NCI-H345 treated with DMSO at 0.1 percent for 48 hours (cell line): ENCODE results near the gene IL6ST.
"Not testable (repeated sequence)": the region's sequence is repeated elsewhere in the genome, so short reads cannot be mapped to it uniquely, and the experiment has no call there.

ENCODE experiments used
- DNase-seq: peaks from one replicate; lab custom pipeline; 2025; ENCODE audit not compliant: unreplicated experiment; lab: John Stamatoyannopoulos, UW

The IL6ST gene

DNA sequence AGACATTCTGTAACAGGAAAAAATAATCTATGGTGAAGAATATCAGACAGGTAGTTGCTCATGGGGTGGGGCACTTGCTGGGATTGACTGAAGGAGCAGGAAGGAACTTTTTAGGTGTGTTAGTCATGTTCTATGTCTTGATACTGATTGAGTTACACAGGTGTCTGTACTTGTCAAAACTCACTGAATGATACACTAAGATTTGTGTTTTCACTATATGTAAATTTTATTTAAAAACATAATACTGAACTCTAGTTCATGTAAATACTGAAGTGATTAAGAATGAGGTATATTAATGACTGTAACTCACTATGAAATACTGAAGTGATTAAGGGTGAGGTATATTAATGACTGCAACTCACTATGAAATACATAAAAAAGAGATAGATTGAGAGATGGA is 28.5 kb downstream of the IL6ST start:
- no peak for DNase-seq

DNA sequence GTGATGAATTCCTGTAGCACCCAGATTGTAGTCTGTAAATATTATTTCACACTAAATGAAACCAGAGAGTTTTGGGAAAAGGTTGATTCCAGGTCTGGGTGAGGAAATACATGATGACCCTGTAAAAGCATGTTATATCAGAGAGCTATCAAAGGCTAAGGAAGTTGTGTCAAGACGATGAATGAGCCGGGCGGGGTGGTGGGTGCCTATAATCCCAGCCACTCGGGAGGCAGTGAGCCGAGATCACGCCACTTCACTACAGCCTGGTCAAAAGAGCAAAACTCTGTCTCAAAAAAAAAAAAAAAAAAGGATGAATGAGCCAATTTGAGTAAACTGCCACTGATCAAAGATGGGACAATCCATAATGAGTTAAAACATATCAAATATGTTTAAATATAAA is 29.2 kb downstream of the IL6ST start:
- no peak for DNase-seq

DNA sequence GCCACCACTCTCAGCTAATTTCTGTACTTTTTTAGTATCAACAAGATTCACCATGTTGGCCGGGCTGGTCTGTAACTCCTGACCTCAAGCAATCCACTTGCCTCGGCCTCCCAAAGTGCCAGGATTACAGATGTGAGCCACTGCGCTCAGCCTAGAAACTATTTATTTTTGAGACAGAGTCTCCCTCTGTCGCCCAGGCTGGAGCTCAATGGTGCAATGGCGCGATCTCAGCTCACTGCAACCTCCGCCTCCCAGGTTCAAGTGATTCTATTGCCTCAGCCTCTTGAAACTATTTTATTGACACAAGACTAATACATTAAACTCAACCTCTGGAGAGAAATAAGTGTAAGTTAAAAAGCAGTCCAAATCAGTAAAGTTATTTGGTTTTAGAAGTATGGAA is 34.0 kb downstream of the IL6ST start:
- DNase-seq: no peak

DNA sequence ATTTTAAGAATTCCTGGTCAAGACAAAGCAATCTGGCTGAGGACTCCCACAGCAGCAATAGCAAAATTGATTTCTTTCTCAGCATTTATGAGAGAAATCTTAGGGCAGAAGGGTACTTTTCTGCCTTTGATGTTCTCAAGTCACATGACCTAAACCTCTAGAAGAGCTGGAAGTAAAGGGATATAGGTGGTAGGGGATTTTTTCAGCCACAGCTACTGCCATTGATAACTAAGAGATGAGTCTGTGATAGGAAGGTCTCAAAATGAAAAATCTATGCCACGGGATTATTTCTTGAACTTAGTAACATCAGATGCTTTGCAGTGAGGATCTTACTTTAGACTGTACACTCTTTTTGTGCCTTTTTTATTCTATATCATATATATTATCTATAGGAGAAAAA is 35.6 kb downstream of the IL6ST start:
- DNase-seq: no peak

DNA sequence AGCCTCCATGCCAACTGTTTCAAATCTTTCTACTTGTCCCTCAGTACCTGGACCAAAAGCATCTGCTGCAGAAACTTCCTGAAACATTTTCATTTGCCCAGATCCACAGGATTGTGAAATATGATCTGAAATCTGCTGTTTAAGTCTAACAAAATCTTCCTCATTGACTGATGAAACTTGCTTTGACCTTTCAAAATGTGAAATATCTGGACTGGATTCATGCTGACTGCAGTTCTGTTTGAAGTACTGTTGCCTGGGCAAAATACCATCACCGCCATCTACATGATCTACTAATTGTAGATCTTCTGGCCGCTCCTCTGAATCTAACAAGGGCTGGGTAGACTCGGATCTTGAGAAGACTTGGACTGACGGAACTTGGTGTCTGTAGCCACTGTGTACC is 53.6 kb downstream of the IL6ST start:
- not testable (repeated sequence) for DNase-seq

DNA sequence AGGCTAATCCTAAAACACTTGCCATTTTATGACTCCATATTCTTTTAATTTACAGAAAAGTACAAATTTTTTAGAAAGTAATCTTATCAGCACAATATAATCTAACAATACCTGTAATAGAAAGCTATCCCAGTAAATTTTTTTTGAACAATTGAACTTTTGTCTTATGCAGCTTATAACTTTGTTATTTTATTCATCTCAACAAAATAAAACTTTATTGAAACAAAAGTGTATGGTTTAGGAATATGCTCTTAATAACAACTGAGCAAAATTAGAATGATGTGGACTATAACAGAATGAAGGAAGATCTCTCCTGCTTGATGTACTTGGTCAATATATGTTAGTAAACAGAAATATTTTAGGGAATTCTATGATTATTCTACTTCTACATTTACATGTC is 57.2 kb downstream of the IL6ST start:
- not testable (repeated sequence) for DNase-seq

DNA sequence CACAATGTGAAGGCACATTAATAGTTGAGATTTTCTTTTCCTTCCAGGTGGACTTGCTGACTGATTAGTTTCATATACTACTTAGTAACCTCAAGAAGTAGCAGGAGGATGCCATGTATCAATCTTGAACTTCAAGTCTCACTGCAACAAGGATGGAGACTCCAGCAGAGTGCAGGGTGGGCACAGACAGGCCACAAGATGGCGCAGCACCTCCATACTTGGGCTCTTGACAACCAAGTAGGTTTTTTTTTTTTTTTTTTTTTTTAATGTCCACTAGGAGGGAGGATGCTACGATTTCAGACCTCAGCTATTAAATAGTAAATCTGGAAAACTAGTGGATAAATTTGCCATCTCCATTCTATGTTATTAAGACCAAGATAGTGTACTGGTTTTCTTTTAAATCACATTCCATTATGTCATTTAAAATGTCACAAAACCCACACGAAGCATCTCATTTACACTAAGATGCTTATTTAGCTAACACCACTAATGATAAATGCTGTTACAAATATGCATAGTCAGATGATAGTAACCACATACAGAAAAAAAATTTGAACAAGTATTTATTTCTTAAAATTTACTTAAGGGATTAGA is 58.6 kb downstream of the IL6ST start:
- DNase-seq: peak; percentile 54

DNA sequence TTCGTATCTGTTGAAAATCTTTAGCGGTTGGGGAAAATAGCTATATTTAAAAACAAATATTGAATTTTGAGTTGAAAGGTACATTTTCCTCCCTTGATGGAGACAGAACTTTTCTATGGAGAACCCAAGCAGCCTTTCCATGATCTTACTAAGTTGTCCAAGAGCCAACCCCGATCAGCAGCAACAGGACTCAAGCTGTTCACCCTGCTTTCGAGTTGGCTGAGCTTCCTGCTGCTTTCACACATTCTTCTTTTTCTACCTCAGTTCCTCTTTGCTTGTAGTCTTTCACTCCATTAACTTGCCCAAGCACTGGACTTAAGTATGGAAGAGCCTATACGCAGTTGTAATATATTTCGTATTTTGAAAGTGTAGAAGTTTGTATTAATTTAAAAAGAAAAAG is 59.4 kb downstream of the IL6ST start:
- no peak for DNase-seq

DNA sequence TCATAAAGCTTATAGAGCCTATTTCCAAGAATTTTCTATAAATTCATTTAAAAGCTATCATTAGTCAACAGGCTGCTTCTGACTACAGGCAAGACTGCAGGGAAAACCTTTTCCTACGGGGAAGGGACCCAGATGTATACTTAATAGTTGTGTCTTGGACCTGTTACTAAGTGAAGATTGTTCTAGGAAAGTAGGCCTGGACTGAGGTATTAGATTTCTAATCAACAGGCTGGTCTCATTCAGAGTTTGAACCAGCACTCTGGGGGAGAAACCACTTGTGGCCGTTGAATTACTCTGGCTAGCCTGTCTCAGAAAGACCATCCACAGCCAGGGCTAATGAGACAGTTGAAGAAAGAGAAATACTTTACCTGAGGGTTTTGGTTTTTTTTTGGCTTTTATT is 60.0 kb downstream of the IL6ST start:
- no peak for DNase-seq

DNA sequence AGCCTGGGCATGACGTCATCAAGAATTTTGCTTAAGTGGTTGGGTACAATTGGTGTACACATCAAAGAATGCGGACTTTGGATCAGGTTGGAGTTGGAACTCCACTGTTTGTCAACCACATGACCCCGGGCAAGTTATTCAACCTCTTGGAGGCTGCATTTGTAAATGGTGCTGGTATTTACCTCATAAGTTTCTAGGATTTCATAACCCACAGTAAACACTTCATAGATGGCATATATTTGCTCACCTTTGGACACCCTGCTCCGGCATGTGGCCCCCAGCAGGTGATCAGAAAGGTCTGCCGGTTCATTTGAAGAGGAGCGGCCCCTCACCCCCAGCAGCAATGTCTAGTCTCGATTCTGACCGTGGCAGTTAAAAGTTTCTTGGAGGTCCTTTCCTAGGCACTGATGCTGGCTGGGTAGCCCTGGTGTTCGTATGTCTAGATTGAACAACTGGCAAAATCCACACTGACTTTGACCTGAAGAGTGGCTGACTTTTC is 60.6 kb downstream of the IL6ST start:
- DNase-seq: no peak

DNA sequence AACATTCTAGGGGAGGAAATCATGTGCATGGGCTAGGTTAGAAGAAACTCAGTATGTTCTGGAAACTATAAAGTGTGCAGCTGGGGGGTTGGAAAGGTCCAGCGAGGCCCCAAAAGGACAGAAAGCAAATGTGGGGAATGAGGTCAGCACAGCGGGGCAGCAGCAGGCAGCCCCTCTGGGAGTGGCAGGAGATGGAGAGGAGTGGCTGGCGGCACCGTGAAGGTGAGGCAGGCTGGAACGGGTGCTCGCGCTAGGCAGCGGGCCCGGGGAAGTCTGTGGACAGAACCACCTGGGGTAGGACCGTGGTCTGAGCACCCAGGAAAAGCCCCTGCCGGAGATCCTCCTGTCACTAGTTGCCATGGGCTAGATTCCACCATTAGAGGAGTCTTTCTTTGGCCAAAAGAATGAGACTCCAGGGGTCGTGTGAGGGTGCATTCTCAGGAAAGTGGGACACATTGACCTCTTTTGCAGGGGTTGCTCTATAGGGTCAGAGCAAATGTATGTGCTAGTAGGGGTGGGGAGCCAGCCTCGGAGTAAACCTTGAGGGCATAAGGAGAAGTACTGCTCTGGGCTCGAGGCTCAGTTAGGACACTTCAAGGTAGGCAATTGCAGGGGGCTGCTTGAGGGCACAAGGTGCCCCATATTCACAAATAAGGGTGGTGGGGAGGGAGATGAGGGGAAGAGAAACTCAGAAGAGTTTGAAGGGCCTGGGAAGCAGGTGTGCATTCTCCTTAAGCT is 61.2 kb downstream of the IL6ST start:
- DNase-seq: no peak

DNA sequence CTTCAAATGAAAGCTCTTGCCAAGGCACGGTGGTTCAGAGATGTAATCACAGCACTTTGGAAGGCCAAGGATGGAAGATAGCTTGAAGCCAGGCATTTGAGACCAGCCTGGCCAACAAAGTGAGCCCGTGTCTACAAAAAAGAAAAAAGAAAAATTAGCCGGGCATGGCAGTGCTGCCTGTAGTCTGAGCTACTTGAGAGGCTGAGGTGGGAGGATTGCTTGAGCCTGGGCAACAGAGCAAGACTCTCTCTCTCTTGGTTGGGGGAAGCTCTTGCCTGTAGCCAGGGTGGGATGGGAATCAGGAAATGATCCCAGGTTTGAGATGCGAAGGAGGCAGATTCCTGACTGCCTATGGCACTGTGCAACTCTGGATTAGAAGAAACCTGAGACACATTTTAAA is 62.1 kb downstream of the IL6ST start:
- DNase-seq: no peak

DNA sequence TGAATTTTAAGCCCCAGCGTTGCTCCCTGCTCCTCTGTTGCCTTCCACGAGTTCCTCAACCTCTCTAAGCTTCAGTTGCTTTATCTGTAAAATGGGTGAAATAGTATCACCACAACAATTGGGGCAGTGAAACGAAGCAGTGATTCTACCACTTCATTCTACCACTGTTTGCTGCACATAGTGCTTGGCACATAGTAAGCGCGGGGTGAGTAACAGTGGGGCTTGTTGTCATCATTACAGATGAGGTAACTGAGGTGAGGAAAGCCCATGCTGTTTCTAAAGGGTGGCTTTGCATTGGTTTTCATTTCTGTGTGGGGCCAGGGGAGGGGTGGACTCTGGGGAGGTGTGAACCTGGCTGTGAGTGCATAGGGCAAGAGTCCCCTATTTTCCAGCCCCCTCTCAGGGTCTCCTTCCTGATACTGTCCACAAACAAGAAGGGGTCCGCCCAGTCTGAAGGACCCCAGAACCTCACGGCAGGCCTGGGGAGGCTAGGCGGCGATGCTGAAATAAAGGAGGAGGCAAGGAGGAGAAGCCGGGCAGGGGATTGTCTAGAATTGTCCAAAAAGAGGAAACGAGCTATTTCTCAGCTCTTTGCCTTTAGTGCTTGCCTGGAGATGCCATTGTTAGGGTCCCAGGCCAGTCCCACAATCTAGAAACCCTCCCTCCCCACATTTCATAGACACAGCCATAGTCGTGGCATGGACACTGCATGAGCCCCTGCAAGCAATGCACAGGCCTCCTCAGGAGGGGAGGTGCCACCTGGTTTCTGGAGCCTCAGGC is 65.6 kb downstream of the IL6ST start:
- no peak for DNase-seq

DNA sequence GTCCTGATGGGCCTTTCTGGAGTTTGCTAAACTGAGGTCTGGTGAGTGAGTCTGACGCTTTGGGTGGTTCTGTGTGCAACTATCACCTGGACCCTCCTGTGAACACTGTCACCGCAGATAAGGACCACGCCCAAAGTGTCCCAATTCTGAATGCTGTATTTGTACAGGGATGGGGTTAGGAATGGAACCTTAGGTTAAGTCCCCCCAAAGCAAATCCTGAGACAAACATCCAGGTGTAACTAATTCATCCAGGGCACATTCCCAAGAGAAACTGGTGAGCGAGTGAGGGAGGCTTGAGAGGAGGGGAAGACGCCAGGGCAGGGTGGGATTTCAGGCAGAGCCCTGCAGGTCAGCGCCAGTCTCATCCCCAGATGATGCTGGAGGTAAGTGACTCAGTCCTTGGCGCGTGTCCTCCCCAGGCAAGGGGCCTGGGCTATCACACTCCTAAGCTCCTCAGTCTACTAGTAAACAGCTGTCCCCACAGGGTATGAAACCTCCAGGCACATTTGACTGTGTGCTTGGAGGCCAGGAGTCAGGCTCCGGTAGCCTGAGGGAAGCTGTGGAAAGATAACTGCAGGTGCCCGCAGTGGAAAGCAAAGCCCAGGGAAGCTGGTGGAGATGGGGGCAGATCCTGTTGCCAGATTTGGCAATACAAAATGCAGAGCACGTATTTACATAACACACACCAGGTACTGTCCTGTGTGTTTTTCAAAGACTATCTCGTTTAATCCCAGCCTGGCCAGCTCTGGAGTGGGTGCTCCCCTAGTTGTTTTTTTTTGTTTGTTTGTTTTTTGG is 66.7 kb downstream of the IL6ST start:
- DNase-seq: no peak

DNA sequence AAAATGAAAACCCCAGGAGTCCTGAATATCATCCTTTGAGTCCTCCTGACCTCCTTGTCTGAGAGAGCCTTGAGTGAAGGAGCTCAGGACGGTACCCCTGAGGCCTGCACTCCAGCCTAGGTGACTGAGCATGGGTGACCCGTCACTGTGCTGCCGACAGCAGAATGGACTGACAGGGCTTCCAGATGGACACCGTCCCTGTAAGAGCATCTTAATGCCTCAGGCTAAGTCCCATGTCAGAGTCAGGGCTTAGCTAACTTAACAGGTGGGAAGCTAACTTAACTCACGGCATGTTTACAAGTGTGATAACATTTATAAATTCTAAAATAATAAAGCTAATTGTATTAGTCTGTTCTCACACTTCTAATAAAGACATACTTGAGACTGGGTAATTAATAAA is 68.3 kb downstream of the IL6ST start:
- DNase-seq: no peak

DNA sequence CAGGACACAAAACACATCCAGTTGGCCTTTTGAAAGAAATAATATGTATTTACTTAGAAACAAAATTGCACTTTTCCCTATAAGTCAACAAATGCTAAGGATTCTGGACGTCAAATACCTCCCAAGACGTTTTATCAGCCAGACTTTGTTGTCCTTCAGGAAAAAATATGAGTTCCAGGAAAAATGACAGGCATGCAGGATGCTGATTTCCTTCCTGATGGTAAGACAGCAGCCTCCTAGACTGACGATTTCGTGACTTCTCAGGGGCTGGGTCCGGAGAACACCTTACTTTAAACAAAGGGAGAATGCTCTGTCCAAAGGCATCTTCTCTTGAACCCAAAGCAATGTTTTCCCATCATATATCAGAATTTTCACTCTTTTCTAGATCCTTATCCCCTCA is 69.1 kb downstream of the IL6ST start:
- no peak for DNase-seq

DNA sequence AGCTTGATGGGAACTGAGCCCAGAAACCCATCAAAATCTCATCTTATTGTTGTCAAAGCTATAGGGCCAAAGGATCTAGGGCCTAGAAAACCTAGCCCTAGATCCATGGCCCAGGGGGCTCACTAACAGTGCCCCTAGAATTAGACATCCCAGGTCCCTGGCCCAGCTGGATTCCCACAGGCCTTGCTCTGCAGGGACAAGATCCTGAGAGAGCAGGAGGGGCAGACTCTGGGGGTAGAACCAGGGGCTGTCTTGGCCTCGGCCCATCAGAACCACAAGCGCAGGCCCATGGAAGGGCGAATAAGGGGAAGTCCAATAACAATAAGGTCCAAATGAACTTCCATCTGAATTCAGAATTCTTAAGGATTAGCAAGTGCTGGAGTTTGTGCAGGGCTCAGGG is 69.6 kb downstream of the IL6ST start:
- DNase-seq: no peak

DNA sequence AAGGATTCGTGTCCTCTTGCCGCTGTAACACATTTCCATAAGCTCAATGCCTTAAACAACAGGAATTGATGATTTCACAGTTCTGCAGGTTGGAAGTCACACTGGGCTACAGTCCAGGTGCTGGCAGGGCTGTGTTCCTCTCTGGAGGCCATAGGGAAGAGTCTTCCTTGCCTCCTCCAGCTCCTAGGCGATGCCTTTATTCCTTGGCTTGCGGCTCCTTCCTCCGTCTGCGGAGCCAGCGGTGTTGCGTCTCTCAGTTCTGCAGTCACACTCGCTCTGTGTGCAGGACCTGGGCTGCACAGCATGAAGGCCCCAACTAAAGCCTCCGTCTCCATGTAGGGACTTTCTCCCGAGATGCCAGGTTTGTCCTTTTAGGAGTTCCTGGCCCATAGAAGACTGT is 70.0 kb downstream of the IL6ST start:
- no peak for DNase-seq

DNA sequence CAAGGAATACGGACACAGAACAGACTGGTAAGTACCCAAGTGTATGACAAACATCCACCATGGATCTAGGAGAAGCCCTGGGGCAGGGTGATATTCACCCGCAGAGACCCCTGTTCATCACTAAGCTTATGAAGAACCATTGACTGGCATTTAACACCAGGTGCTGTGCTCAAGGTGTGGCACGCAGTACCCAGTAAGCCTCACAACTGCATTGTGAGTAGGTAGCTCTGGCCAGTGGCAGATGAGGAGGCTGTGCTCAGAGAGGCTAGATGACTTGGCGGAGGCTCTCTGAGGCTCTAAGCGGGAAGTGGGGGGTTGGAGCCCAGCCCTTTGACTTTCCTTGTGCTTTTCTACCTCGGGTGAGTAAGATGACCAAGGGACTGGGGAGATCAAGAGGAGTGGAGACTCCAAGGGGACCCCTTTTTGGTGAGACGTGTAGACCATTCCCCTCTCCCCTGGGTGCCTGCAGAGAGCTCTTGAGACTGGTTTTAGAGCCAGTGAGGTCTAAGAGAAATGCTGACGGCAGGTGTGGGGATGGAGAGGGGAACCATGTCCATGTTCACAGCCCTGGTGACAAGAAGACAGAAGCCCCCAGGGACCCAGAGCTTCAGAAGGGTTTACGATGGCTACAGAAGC is 70.8 kb downstream of the IL6ST start:
- no peak for DNase-seq

DNA sequence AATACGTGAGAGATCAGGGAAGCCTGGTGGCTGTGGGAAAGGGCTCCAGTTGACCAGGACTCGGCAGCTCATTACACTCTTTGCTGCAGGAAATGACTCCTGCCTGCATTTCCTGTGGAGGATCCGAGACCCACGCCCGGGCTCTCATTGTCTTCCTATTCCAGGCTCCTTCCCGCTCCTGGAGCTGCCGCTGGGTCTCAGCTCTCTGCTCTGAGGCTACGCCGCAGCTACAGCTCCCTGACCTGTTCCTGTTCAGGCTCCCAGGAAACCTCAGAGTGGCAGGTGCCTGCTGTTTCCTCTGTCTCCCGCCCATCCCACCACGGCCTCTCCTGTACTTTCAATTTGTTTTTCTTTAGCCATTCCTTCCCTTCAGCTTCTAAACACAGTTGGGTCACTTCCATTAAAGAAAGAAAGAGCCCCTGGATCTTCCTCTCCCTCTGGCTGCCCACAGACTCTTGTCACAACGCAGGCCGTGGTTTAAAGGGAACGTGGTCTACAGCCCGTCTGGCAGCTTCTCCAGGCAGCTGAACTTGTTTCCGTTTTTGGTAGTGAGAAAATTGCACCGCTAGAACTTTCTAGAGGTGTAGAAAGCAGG is 71.5 kb downstream of the IL6ST start:
- DNase-seq: no peak
